Stimulated activated CD8-positive, alpha-beta memory T cell treated with anti-CD3 and anti-CD28 coated beads, Interleukin-15, amount 100 ng/mL, for 1 hour (primary cell): Measurements from ENCODE around the gene FLRT2.

Source experiments
- DNase-seq: peaks from one replicate; pipeline ENCODE4 v3.0.0-alpha.2; 2020; ENCODE audit warnings: low read depth

FLRT2 gene

GRCh38 chr14:85564841-85565527 lies 35.0 kb downstream of the FLRT2 start:
- DNase-seq: no peak

GRCh38 chr14:85565862-85566296 lies 35.9 kb downstream of the FLRT2 start:
- no peak for DNase-seq

- no peak for DNase-seq
These were observed 36.7 kb downstream of the FLRT2 start for GRCh38 chr14:85566603-85567002.

- DNase-seq: no peak
These were observed 42.1 kb downstream of the FLRT2 start for GRCh38 chr14:85572011-85572410.

- no peak for DNase-seq
These were observed 42.9 kb downstream of the FLRT2 start for GRCh38 chr14:85572845-85573244.

- DNase-seq: no peak
These were observed 43.5 kb downstream of the FLRT2 start for GRCh38 chr14:85573406-85573805.

GRCh38 chr14:85574853-85575616 lies 45.1 kb downstream of the FLRT2 start:
- no peak for DNase-seq

- no peak for DNase-seq
These were observed 45.6 kb downstream of the FLRT2 start for GRCh38 chr14:85575617-85575898.

GRCh38 chr14:85576218-85576617 lies 46.3 kb downstream of the FLRT2 start:
- DNase-seq: no peak

- DNase-seq: no peak
These were observed 47.1 kb downstream of the FLRT2 start for GRCh38 chr14:85576848-85577542.

- DNase-seq: no peak
These were observed 47.7 kb downstream of the FLRT2 start for GRCh38 chr14:85577543-85578114.

- DNase-seq: no peak
These were observed 48.4 kb downstream of the FLRT2 start for GRCh38 chr14:85578357-85578756.

GRCh38 chr14:85578930-85579329 lies 49.0 kb downstream of the FLRT2 start:
- no peak for DNase-seq

GRCh38 chr14:85579942-85580341 lies 50.0 kb downstream of the FLRT2 start:
- no peak for DNase-seq

- DNase-seq: no peak
These were observed 50.7 kb downstream of the FLRT2 start for GRCh38 chr14:85580536-85581140.

GRCh38 chr14:85581691-85582090 lies 51.7 kb downstream of the FLRT2 start:
- no peak for DNase-seq

GRCh38 chr14:85583380-85583779 lies 53.4 kb downstream of the FLRT2 start:
- DNase-seq: no peak

- no peak for DNase-seq
These were observed 54.5 kb downstream of the FLRT2 start for GRCh38 chr14:85584481-85584880.

- no peak for DNase-seq
These were observed 57.3 kb downstream of the FLRT2 start for GRCh38 chr14:85587151-85587711.

GRCh38 chr14:85590784-85591183 lies 60.8 kb downstream of the FLRT2 start:
- DNase-seq: no peak

- no peak for DNase-seq
These were observed 64.3 kb downstream of the FLRT2 start for GRCh38 chr14:85594217-85594616.

GRCh38 chr14:85595981-85596380 lies 66.0 kb downstream of the FLRT2 start:
- no peak for DNase-seq
